ENCODE measurements around the gene LRP5.

- TF ChIP-seq CTCF (conservative IDR thresholded peaks at IDR 0.05), result no peak
- TF ChIP-seq EZH2 (IDR thresholded peaks at IDR 0.05; ENCODE audit: low read depth), result no peak
Measured at GRCh38 chr11:68439355-68440065, 127.1 kb downstream of the LRP5 start.
